ENCODE results near the gene CUEDC2. TPM values are rescaled to one million over a fixed set of nuclear protein-coding genes. Genes with fewer than 3 reads are reported as not detected.

The CUEDC2 gene
- total RNA-seq, result 41.2 TPM
- long read RNA-seq, transcript CUEDC2-201 (9 exons, 1,191 nt), result major isoform, 54 of 67 reads
- long read RNA-seq, partial matches to known transcripts, result 1 of 67 reads
- long read RNA-seq, other reads (novel, unspliced or antisense), result 11 of 67 reads

GRCh38 chr10:102432162-102432950, at the start of gene CUEDC2:
Gene CUEDC2, minus strand, starts transcription at chr10:102432574. Its CDS starts 7,386 bp downstream, at chr10:102425188.
- peak within 1 kb of the TSS; percentile 96 for H3K4me3 ChIP-seq
- no peaks in the 10 kb centered on the region for H3K36me3 ChIP-seq
- intact Hi-C loops (cut with DNase I), result no loop called here
- peaks cover 45% of the 10 kb centered on the region for H3K4me1 ChIP-seq
- ATAC-seq (peak; percentile 95), DNase-seq (peak; percentile 97)
- no peaks in the 10 kb centered on the region for H3K9me3 ChIP-seq
- H3K27ac ChIP-seq, result peak within 1 kb of the TSS; percentile 86
- TF ChIP-seq CTCF (IDR thresholded peaks at IDR 0.05), result no peak
- no peaks in the 10 kb centered on the region for H3K27me3 ChIP-seq (ENCODE audit: low read depth)

GRCh38 chr10:102480396-102480795, 48.0 kb upstream of the CUEDC2 start:
- H3K9me3 ChIP-seq, result no peaks in the 10 kb centered on the region
- peaks cover 64% of the 10 kb centered on the region for H3K36me3 ChIP-seq
- intact Hi-C loops (cut with DNase I), result no loop called here
- H3K4me1 ChIP-seq, result no peaks in the 10 kb centered on the region
- H3K4me3 ChIP-seq, result no peak overlapping the region
- DNase-seq, result no peak
- H3K27ac ChIP-seq, result no peak overlapping the region
- ATAC-seq, result no peak
- no peak for TF ChIP-seq CTCF (IDR thresholded peaks at IDR 0.05)
- no peaks in the 10 kb centered on the region for H3K27me3 ChIP-seq (ENCODE audit: low read depth)

- H3K4me1 ChIP-seq, result no peaks in the 10 kb centered on the region
- ATAC-seq (no peak), DNase-seq (no peak)
- H3K27ac ChIP-seq, result no peak overlapping the region
- TF ChIP-seq CTCF (IDR thresholded peaks at IDR 0.05), result no peak
- no peaks in the 10 kb centered on the region for H3K27me3 ChIP-seq (ENCODE audit: low read depth)
- intact Hi-C loops (cut with DNase I), result no loop called here
- H3K36me3 ChIP-seq, result peaks cover 57% of the 10 kb centered on the region
- no peaks in the 10 kb centered on the region for H3K9me3 ChIP-seq
- H3K4me3 ChIP-seq, result no peak overlapping the region
These were observed 47.3 kb upstream of the CUEDC2 start for GRCh38 chr10:102479651-102480050.

GRCh38 chr10:102476466-102477141, 44.2 kb upstream of the CUEDC2 start:
- peak; percentile 69 to 80 for ATAC-seq
- Histone ChIP-seq H3K27me3 (ENCODE audit: low read depth) (no peaks in the 10 kb centered on the region), H3K9me3 (no peaks in the 10 kb centered on the region), H3K27ac (peak overlapping the region; percentile 31), H3K4me1 (no peaks in the 10 kb centered on the region), H3K4me3 (no peak overlapping the region), H3K36me3 (peaks cover 44% of the 10 kb centered on the region)
- intact Hi-C loops (cut with DNase I), result no loop called here
- no peak for TF ChIP-seq CTCF (IDR thresholded peaks at IDR 0.05)
- peak; percentile 72 for DNase-seq

- Histone ChIP-seq H3K27ac (no peak overlapping the region), H3K27me3 (ENCODE audit: low read depth) (no peaks in the 10 kb centered on the region), H3K4me1 (no peaks in the 10 kb centered on the region), H3K4me3 (no peak overlapping the region), H3K36me3 (peaks cover 43% of the 10 kb centered on the region), H3K9me3 (no peaks in the 10 kb centered on the region)
- DNase-seq (no peak), ATAC-seq (no peak)
- intact Hi-C loops (cut with DNase I), result no loop called here
- TF ChIP-seq CTCF (IDR thresholded peaks at IDR 0.05), result no peak
These were observed 43.2 kb upstream of the CUEDC2 start for GRCh38 chr10:102475451-102476040.
